NT2/D1 (cell line): Measurements from ENCODE around the gene ABAT.

Experiments used
- SUZ12 ChIP-seq: IDR thresholded peaks from 2 replicates; pipeline ENCODE4 v1.6.1; 2011; ENCODE audit not compliant: insufficient read length, insufficient read depth; ENCODE audit errors: extremely low read depth
- YY1 ChIP-seq: IDR thresholded peaks from 2 replicates; pipeline ENCODE4 v1.6.1; 2011; ENCODE audit not compliant: insufficient read length, insufficient read depth
- ZNF274 ChIP-seq: IDR thresholded peaks from 2 replicates; pipeline ENCODE4 v1.6.1; 2011; ENCODE audit warnings: mild to moderate bottlenecking, low read depth, low read length

- TF ChIP-seq ZNF274 (no peak), SUZ12 (no peak), YY1 (no peak)
Observed at GRCh38 chr16:8804313-8804712, 129.9 kb downstream of the ABAT start.
